ENCODE results near the gene HERPUD2. TPM values are rescaled to one million over a fixed set of nuclear protein-coding genes. Genes with fewer than 3 reads are reported as not detected.
A peak's percentile ranks its signal among the peaks of the same experiment; 100 is the strongest.

HERPUD2 gene
- total RNA-seq, 4 donors from 2014 or later = 25.3 to 44.1 (median 39.3) TPM

- peaks cover 0 to 53% (median 2%) of the 10 kb centered on the region in 3 donors for H3K36me3 ChIP-seq
- peaks cover 0 to 14% (median 1%) of the 10 kb centered on the region in 4 donors for H3K9me3 ChIP-seq
- TF ChIP-seq POLR2A (IDR thresholded peaks at IDR 0.05) (no peak), CTCF (IDR thresholded peaks at IDR 0.05) (no peak), EP300 (IDR thresholded peaks at IDR 0.05) (no peak)
- no peak for DNase-seq (ENCODE audit: low spot score in 2 of 2)
- peaks cover 0 to 32% (median 7%) of the 10 kb centered on the region in 4 donors for H3K4me1 ChIP-seq
- WGBS, 2 donors = 93 to 97% methylated on average over 3 of the region's 3 CpGs
- H3K4me3 ChIP-seq = no peak overlapping the region
- H3K27me3 ChIP-seq = no peaks in the 10 kb centered on the region
- H3K27ac ChIP-seq = no peak overlapping the region
These were observed 45.2 kb downstream of the HERPUD2 start for GRCh38 chr7:35649711-35650110.

GRCh38 chr7:35648367-35648766 lies 46.6 kb downstream of the HERPUD2 start:
- Histone ChIP-seq H3K4me1 (peaks cover 0 to 38% (median 9%) of the 10 kb centered on the region in 4 donors), H3K9me3 (peaks cover 0 to 13% (median 1%) of the 10 kb centered on the region in 4 donors), H3K4me3 (no peak overlapping the region), H3K36me3 (peaks cover 0 to 44% (median 0%) of the 10 kb centered on the region in 3 donors), H3K27ac (no peak overlapping the region), H3K27me3 (no peaks in the 10 kb centered on the region)
- no peak for TF ChIP-seq CTCF (IDR thresholded peaks at IDR 0.05)
- no peak for TF ChIP-seq EP300 (IDR thresholded peaks at IDR 0.05)
- no peak for TF ChIP-seq POLR2A (IDR thresholded peaks at IDR 0.05)
- DNase-seq (ENCODE audit: low spot score in 2 of 2) = no peak
- 48 to 59% methylated on average over 3 of the region's 3 CpGs for WGBS, 2 donors

- Histone ChIP-seq H3K4me1 (peaks cover 0 to 38% (median 9%) of the 10 kb centered on the region in 4 donors), H3K4me3 (no peak overlapping the region), H3K9me3 (peaks cover 0 to under 1% (median 0%) of the 10 kb centered on the region in 4 donors), H3K27ac (peak overlapping the region in 2 of 4 donors; percentile 34 to 48), H3K36me3 (peaks cover 0 to 32% (median 0%) of the 10 kb centered on the region in 3 donors), H3K27me3 (no peaks in the 10 kb centered on the region)
- TF ChIP-seq POLR2A (IDR thresholded peaks at IDR 0.05) (no peak), CTCF (IDR thresholded peaks at IDR 0.05) (no peak), EP300 (IDR thresholded peaks at IDR 0.05) (no peak)
- DNase-seq (ENCODE audit: low spot score in 2 of 2) = no peak
- WGBS, 2 donors = 26 to 32% methylated on average over 4 of the region's 4 CpGs
These were observed 47.8 kb downstream of the HERPUD2 start for GRCh38 chr7:35647171-35647574.

GRCh38 chr7:35646289-35647023 lies 48.5 kb downstream of the HERPUD2 start:
- no peak for DNase-seq (ENCODE audit: low spot score in 2 of 2)
- Histone ChIP-seq H3K27ac (peak overlapping the region in 1 of 4 donors; percentile 48), H3K4me3 (no peak overlapping the region), H3K36me3 (peaks cover 0 to 27% (median 0%) of the 10 kb centered on the region in 3 donors), H3K9me3 (no peaks in the 10 kb centered on the region), H3K4me1 (peaks cover 0 to 38% (median 9%) of the 10 kb centered on the region in 4 donors), H3K27me3 (no peaks in the 10 kb centered on the region)
- WGBS, 2 donors = 60 to 61% methylated on average over 3 of the region's 3 CpGs
- TF ChIP-seq CTCF (IDR thresholded peaks at IDR 0.05) (no peak), POLR2A (IDR thresholded peaks at IDR 0.05) (no peak), EP300 (IDR thresholded peaks at IDR 0.05) (no peak)

GRCh38 chr7:35645691-35646090 lies 49.2 kb downstream of the HERPUD2 start:
- WGBS, 2 donors = 90 to 91% methylated on average over 4 of the region's 4 CpGs
- H3K27ac ChIP-seq = no peak overlapping the region
- H3K4me3 ChIP-seq = no peak overlapping the region
- no peaks in the 10 kb centered on the region for H3K27me3 ChIP-seq
- H3K9me3 ChIP-seq = no peaks in the 10 kb centered on the region
- no peak for DNase-seq (ENCODE audit: low spot score in 2 of 2)
- no peak for TF ChIP-seq CTCF (IDR thresholded peaks at IDR 0.05)
- TF ChIP-seq POLR2A (IDR thresholded peaks at IDR 0.05) = no peak
- no peak for TF ChIP-seq EP300 (IDR thresholded peaks at IDR 0.05)
- H3K4me1 ChIP-seq = peaks cover 0 to 38% (median 9%) of the 10 kb centered on the region in 4 donors
- peaks cover 0 to 21% (median 0%) of the 10 kb centered on the region in 3 donors for H3K36me3 ChIP-seq
